Mesothelial cell of epicardium (in vitro differentiated cells): Measurements from ENCODE around the gene DAW1. TPM values are rescaled to one million over a fixed set of nuclear protein-coding genes. Genes with fewer than 3 reads are reported as not detected.

Source experiments
- DNase-seq, 2 experiments: peaks; one replicate each; pipeline ENCODE4 v3.0.0; 2021; ENCODE audit warnings: low spot score in 2 of 2; ENCODE audit not compliant: unreplicated experiment in 2 of 2
- H3K27ac Mint-ChIP-seq: 2 replicates; pipeline ENCODE4 v1.8.0; 2021; ENCODE audit warnings: mixed read lengths
- H3K27me3 Mint-ChIP-seq: 2 replicates; pipeline ENCODE4 v1.8.0; 2021; ENCODE audit warnings: low read depth, mixed read lengths
- H3K36me3 Mint-ChIP-seq: 2 replicates; pipeline ENCODE4 v1.8.0; 2021; ENCODE audit warnings: mixed read lengths
- H3K4me1 Mint-ChIP-seq: 2 replicates; pipeline ENCODE4 v1.8.0; 2021; ENCODE audit warnings: mixed read lengths
- H3K4me3 Mint-ChIP-seq: 2 replicates; pipeline ENCODE4 v1.8.0; 2021; ENCODE audit warnings: mild to moderate bottlenecking, moderate library complexity, mixed read lengths
- H3K9me3 Mint-ChIP-seq: 2 replicates; pipeline ENCODE4 v1.8.0; 2021; ENCODE audit warnings: mixed read lengths
- total RNA-seq: library from RNA; stranded (reverse); gene quantifications from 3 replicates; pipeline ENCODE4 v1.2.1, GENCODE V29; 2021
- TF ChIP-seq, protein P1 (sequence below): fragments of 200-600 bp; sonication (generic); IDR thresholded peaks from one replicate; pipeline ENCODE4 v1.5.0; 2021; ENCODE audit warnings: antibody characterized with exemption; ENCODE audit not compliant: unreplicated experiment

The DAW1 gene
- total RNA-seq, 1 donor from 2014 or later: not detected

DNA sequence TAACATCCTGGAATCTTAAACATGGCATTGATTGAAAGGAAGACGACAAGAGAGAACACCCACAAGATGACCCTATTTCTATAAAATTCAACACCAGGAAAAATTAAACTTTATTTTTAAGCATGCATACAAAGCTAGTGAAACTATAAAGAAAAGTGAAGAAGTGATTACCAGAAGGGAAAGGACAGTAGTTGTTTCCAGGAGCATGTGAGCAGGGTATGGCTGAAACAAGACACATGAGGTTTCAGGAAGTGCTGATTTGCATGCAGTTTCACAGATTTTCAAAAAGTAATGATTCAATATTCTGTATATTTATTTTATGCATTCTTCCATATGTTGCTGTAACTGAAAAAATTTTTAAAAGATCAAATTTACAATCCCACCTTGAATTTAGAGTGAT lies 24.6 kb upstream of the DAW1 start:
- H3K9me3 Mint-ChIP-seq: peaks cover 7% of the 10 kb centered on the region
- no peak overlapping the region for H3K27ac Mint-ChIP-seq
- TF ChIP-seq, protein P1, sequence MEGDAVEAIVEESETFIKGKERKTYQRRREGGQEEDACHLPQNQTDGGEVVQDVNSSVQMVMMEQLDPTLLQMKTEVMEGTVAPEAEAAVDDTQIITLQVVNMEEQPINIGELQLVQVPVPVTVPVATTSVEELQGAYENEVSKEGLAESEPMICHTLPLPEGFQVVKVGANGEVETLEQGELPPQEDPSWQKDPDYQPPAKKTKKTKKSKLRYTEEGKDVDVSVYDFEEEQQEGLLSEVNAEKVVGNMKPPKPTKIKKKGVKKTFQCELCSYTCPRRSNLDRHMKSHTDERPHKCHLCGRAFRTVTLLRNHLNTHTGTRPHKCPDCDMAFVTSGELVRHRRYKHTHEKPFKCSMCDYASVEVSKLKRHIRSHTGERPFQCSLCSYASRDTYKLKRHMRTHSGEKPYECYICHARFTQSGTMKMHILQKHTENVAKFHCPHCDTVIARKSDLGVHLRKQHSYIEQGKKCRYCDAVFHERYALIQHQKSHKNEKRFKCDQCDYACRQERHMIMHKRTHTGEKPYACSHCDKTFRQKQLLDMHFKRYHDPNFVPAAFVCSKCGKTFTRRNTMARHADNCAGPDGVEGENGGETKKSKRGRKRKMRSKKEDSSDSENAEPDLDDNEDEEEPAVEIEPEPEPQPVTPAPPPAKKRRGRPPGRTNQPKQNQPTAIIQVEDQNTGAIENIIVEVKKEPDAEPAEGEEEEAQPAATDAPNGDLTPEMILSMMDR: no peak
- peaks cover 11% of the 10 kb centered on the region for H3K4me1 Mint-ChIP-seq
- H3K27me3 Mint-ChIP-seq: peaks cover 1% of the 10 kb centered on the region
- H3K36me3 Mint-ChIP-seq: no peaks in the 10 kb centered on the region
- no peak overlapping the region for H3K4me3 Mint-ChIP-seq
- DNase-seq: no peak

DNA sequence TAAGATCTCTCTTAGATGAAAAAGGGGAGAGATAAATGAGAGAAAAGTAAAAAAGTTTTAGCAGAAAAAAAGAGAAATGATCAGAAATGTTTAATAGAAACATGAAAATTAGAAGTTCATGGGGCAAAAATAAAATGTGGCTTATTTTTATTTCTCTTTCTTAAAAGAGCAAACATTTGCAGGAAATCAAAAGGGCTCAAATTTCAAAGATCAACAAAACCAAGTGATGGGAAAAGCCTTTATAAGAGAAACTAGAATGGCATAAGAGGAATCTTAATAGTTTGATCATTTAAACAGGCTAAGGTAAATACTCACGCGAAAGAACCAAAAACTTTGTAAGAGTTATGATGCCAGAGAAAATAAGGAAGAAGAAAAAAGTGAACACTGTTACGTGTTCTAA lies 23.3 kb upstream of the DAW1 start:
- H3K27me3 Mint-ChIP-seq: peaks cover 5% of the 10 kb centered on the region
- no peaks in the 10 kb centered on the region for H3K36me3 Mint-ChIP-seq
- peaks cover 2% of the 10 kb centered on the region for H3K9me3 Mint-ChIP-seq
- no peak for DNase-seq
- peak overlapping the region; percentile 27 for H3K27ac Mint-ChIP-seq
- H3K4me1 Mint-ChIP-seq: peaks cover 11% of the 10 kb centered on the region
- H3K4me3 Mint-ChIP-seq: no peak overlapping the region
- TF ChIP-seq, protein P1: no peak

DNA sequence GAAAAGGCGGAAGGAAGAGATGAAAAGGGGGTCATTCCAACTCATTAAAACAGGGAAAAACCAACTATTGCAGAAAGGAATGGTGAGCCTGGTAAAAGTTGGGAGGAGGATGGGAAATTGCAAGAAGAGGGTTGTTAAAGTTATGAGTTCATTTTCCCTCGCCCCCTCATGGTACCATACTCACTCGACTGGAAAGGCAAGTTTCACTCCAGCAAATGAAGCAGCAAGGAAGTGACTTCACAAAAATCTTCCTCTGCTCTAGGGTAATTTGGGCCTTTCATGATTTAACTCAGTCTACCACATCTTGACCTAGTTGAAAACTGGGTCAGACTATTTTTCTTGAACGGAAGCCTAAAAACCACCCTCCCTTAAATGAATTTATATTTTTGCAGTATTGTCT lies 22.8 kb upstream of the DAW1 start:
- Mint-ChIP-seq H3K27me3 (peaks cover 5% of the 10 kb centered on the region), H3K4me3 (no peak overlapping the region), H3K36me3 (no peaks in the 10 kb centered on the region), H3K9me3 (peaks cover 2% of the 10 kb centered on the region), H3K27ac (peak overlapping the region; percentile 27), H3K4me1 (peaks cover 11% of the 10 kb centered on the region)
- TF ChIP-seq, protein P1: no peak
- no peak for DNase-seq

DNA sequence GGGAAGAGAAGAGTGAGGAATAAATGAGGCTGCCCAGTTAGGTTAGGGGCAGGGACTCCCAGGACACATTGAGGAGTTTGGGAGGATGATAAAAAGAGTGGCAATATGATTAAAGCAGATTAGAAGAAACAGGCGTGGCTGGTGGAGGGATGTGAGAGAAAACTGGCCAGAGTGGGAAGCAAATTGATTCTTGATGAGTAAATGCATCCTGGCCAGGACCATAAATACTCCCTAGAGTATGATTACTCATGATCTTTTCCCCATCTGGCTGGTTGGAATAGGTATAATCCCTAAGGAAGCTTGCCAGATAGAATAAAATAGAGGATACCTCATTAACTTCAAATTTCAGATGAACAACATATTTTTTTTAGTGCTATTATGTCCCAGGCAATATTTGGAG lies 21.5 kb upstream of the DAW1 start:
- H3K4me1 Mint-ChIP-seq: peaks cover 11% of the 10 kb centered on the region
- H3K27me3 Mint-ChIP-seq: peaks cover 7% of the 10 kb centered on the region
- DNase-seq: no peak
- H3K27ac Mint-ChIP-seq: no peak overlapping the region
- no peak overlapping the region for H3K4me3 Mint-ChIP-seq
- TF ChIP-seq, protein P1: no peak
- H3K9me3 Mint-ChIP-seq: peaks cover 2% of the 10 kb centered on the region
- H3K36me3 Mint-ChIP-seq: no peaks in the 10 kb centered on the region

DNA sequence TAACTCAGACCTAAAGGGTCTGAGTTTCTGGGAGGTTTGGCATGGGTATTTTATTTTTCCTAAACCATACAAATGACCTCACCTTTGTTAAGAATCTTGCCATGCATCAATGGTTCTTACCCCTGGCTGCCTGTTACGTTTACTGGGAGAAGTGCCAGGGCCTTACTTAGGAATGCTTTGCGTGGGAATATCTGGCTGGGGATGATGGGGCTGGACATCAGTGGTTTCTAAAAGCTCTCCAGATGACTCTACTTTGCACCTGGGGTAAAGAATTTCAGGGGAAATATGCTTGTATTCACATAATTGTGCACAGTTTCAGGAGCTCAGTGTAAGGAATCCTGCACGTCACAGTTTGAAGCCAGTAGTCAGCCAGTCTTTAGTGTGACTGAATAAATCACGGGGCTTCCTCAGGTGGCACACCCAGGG lies 18.2 kb upstream of the DAW1 start:
- TF ChIP-seq, protein P1: no peak
- no peak for DNase-seq
- Mint-ChIP-seq H3K9me3 (no peaks in the 10 kb centered on the region), H3K27ac (no peak overlapping the region), H3K4me1 (peaks cover 10% of the 10 kb centered on the region), H3K27me3 (peaks cover 9% of the 10 kb centered on the region), H3K36me3 (no peaks in the 10 kb centered on the region), H3K4me3 (no peak overlapping the region)

DNA sequence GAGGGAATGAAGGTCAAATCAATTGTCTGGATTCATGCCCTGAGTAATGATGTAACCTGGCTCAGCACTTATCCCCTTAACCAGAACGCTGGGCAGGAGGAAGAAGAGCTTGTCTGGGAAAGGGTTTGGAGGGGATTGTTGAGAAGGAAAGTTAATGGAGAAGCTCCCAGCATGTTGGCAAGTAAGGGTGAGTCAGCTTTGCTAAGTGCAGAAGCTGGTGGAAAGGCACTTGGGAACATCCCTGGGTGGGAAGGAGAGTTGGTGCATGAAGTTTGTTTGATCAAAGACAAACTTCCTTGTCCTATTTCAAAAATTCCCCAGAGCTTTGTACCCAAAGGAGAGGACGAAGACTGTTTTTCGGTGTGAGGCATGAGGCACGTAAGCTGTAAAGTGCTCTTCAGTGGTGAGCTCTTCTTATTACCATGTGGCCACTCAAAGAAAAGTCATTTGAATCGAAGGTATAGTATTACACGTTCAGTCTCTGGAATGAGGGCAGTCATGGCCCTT lies 17.6 kb upstream of the DAW1 start:
- H3K4me1 Mint-ChIP-seq: peaks cover 7% of the 10 kb centered on the region
- DNase-seq: no peak
- H3K27me3 Mint-ChIP-seq: peaks cover 9% of the 10 kb centered on the region
- H3K36me3 Mint-ChIP-seq: no peaks in the 10 kb centered on the region
- H3K9me3 Mint-ChIP-seq: no peaks in the 10 kb centered on the region
- H3K27ac Mint-ChIP-seq: no peak overlapping the region
- no peak overlapping the region for H3K4me3 Mint-ChIP-seq
- TF ChIP-seq, protein P1: no peak
